ENCODE data around the gene FNIP2. TPM values are rescaled to one million over a fixed set of nuclear protein-coding genes. Genes with fewer than 3 reads are reported as not detected.
A peak's percentile ranks its signal among the peaks of the same experiment; 100 is the strongest.
"Not testable (repeated sequence)": the region's sequence is repeated elsewhere in the genome, so short reads cannot be mapped to it uniquely, and the experiment has no call there.

FNIP2 gene
- total and polyA plus RNA-seq, 2 donors (not counting 1 experiment from before 2014, with no cell fraction given): 16.9 to 36.8 TPM

GRCh38 chr4:158891256-158891655, 122.4 kb downstream of the FNIP2 start:
- Histone ChIP-seq H3K27me3 (ENCODE audit: control insufficient read depth, insufficient read depth, low read length) (no peaks in the 10 kb centered on the region), H3K9me3 (ENCODE audit: control insufficient read depth, insufficient read depth, low read depth, low read length) (no peaks in the 10 kb centered on the region), H4K20me1 (ENCODE audit: control insufficient read depth, extremely low read depth, insufficient read depth, low read length) (no peaks in the 10 kb centered on the region), H3K27ac (ENCODE audit: insufficient read depth, low read length) (no peak overlapping the region), H3K79me2 (ENCODE audit: control insufficient read depth, insufficient read depth, low read length) (no peaks in the 10 kb centered on the region), H3K4me1 (ENCODE audit: control insufficient read depth, extremely low read depth, insufficient read depth, low read length) (peaks cover 7% of the 10 kb centered on the region), H3K4me3 (replicated peaks in 1 of 4; ENCODE audit: control extremely low read depth in 1 of 4, insufficient read depth in 1 of 4, low read depth in 3 of 4, low read length in 4 of 4) (no peak overlapping the region), H3K4me2 (ENCODE audit: extremely low read depth, insufficient read depth, low read length) (no peak overlapping the region), H3K9ac (ENCODE audit: insufficient read depth, low read length) (no peak overlapping the region), H3K36me3 (ENCODE audit: control insufficient read depth, insufficient read depth, low read length) (no peaks in the 10 kb centered on the region), H2AFZ (ENCODE audit: low read length) (no peak overlapping the region)
- no peak for DNase-seq (ENCODE audit: low read depth in 2 of 2)
- TF ChIP-seq EZH2 (IDR thresholded peaks at IDR 0.05; ENCODE audit: low read length, missing control alignments) (no peak), CTCF (conservative IDR thresholded peaks at IDR 0.05 in 1 of 2, IDR thresholded peaks at IDR 0.05 in 1 of 2; ENCODE audit: low read depth in 1 of 2, low read length in 2 of 2) (no peak)

- Histone ChIP-seq H3K4me1 (ENCODE audit: control insufficient read depth, extremely low read depth, insufficient read depth, low read length) (peaks cover 7% of the 10 kb centered on the region), H3K79me2 (ENCODE audit: control insufficient read depth, insufficient read depth, low read length) (no peaks in the 10 kb centered on the region), H3K27ac (ENCODE audit: insufficient read depth, low read length) (no peak overlapping the region), H3K36me3 (ENCODE audit: control insufficient read depth, insufficient read depth, low read length) (no peaks in the 10 kb centered on the region), H2AFZ (ENCODE audit: low read length) (no peak overlapping the region), H4K20me1 (ENCODE audit: control insufficient read depth, extremely low read depth, insufficient read depth, low read length) (no peaks in the 10 kb centered on the region), H3K4me3 (replicated peaks in 1 of 4; ENCODE audit: control extremely low read depth in 1 of 4, insufficient read depth in 1 of 4, low read depth in 3 of 4, low read length in 4 of 4) (no peak overlapping the region), H3K27me3 (ENCODE audit: control insufficient read depth, insufficient read depth, low read length) (no peaks in the 10 kb centered on the region), H3K9ac (ENCODE audit: insufficient read depth, low read length) (no peak overlapping the region), H3K9me3 (ENCODE audit: control insufficient read depth, insufficient read depth, low read depth, low read length) (no peaks in the 10 kb centered on the region), H3K4me2 (ENCODE audit: extremely low read depth, insufficient read depth, low read length) (no peak overlapping the region)
- DNase-seq (ENCODE audit: low read depth in 2 of 2): no peak
- TF ChIP-seq CTCF (conservative IDR thresholded peaks at IDR 0.05 in 1 of 2, IDR thresholded peaks at IDR 0.05 in 1 of 2; ENCODE audit: low read depth in 1 of 2, low read length in 2 of 2) (no peak), EZH2 (IDR thresholded peaks at IDR 0.05; ENCODE audit: low read length, missing control alignments) (no peak)
These were observed 126.0 kb downstream of the FNIP2 start for GRCh38 chr4:158894826-158895225.

GRCh38 chr4:158895797-158896576, 127.2 kb downstream of the FNIP2 start:
- no peak overlapping the region for H3K9ac ChIP-seq (ENCODE audit: insufficient read depth, low read length)
- H4K20me1 ChIP-seq (ENCODE audit: control insufficient read depth, extremely low read depth, insufficient read depth, low read length): no peaks in the 10 kb centered on the region
- no peak overlapping the region for H3K4me3 ChIP-seq (replicated peaks in 1 of 4; ENCODE audit: control extremely low read depth in 1 of 4, insufficient read depth in 1 of 4, low read depth in 3 of 4, low read length in 4 of 4)
- no peak overlapping the region for H3K4me2 ChIP-seq (ENCODE audit: extremely low read depth, insufficient read depth, low read length)
- H3K9me3 ChIP-seq (ENCODE audit: control insufficient read depth, insufficient read depth, low read depth, low read length): no peaks in the 10 kb centered on the region
- no peak overlapping the region for H2AFZ ChIP-seq (ENCODE audit: low read length)
- H3K27ac ChIP-seq (ENCODE audit: insufficient read depth, low read length): no peak overlapping the region
- H3K79me2 ChIP-seq (ENCODE audit: control insufficient read depth, insufficient read depth, low read length): no peaks in the 10 kb centered on the region
- no peak for TF ChIP-seq EZH2 (IDR thresholded peaks at IDR 0.05; ENCODE audit: low read length, missing control alignments)
- no peaks in the 10 kb centered on the region for H3K36me3 ChIP-seq (ENCODE audit: control insufficient read depth, insufficient read depth, low read length)
- H3K27me3 ChIP-seq (ENCODE audit: control insufficient read depth, insufficient read depth, low read length): no peaks in the 10 kb centered on the region
- H3K4me1 ChIP-seq (ENCODE audit: control insufficient read depth, extremely low read depth, insufficient read depth, low read length): peaks cover 7% of the 10 kb centered on the region
- peak; percentile 25 to 30 for DNase-seq (ENCODE audit: low read depth in 2 of 2)

GRCh38 chr4:158896577-158897238, 127.9 kb downstream of the FNIP2 start:
- not testable (repeated sequence) for H3K4me1 ChIP-seq (ENCODE audit: control insufficient read depth, extremely low read depth, insufficient read depth, low read length); H4K20me1 ChIP-seq (ENCODE audit: control insufficient read depth, extremely low read depth, insufficient read depth, low read length); H3K36me3 ChIP-seq (ENCODE audit: control insufficient read depth, insufficient read depth, low read length); H3K79me2 ChIP-seq (ENCODE audit: control insufficient read depth, insufficient read depth, low read length); H3K4me2 ChIP-seq (ENCODE audit: extremely low read depth, insufficient read depth, low read length); DNase-seq (ENCODE audit: low read depth in 2 of 2); H3K4me3 ChIP-seq (replicated peaks in 1 of 4; ENCODE audit: control extremely low read depth in 1 of 4, insufficient read depth in 1 of 4, low read depth in 3 of 4, low read length in 4 of 4); H2AFZ ChIP-seq (ENCODE audit: low read length); H3K27me3 ChIP-seq (ENCODE audit: control insufficient read depth, insufficient read depth, low read length); H3K9me3 ChIP-seq (ENCODE audit: control insufficient read depth, insufficient read depth, low read depth, low read length); H3K9ac ChIP-seq (ENCODE audit: insufficient read depth, low read length); H3K27ac ChIP-seq (ENCODE audit: insufficient read depth, low read length)

- not testable (repeated sequence) for H3K36me3 ChIP-seq (ENCODE audit: control insufficient read depth, insufficient read depth, low read length); H3K4me2 ChIP-seq (ENCODE audit: extremely low read depth, insufficient read depth, low read length); H3K79me2 ChIP-seq (ENCODE audit: control insufficient read depth, insufficient read depth, low read length); DNase-seq (ENCODE audit: low read depth in 2 of 2); H3K4me3 ChIP-seq (replicated peaks in 1 of 4; ENCODE audit: control extremely low read depth in 1 of 4, insufficient read depth in 1 of 4, low read depth in 3 of 4, low read length in 4 of 4); H3K9ac ChIP-seq (ENCODE audit: insufficient read depth, low read length); H3K9me3 ChIP-seq (ENCODE audit: control insufficient read depth, insufficient read depth, low read depth, low read length); H3K27me3 ChIP-seq (ENCODE audit: control insufficient read depth, insufficient read depth, low read length); H4K20me1 ChIP-seq (ENCODE audit: control insufficient read depth, extremely low read depth, insufficient read depth, low read length); H3K27ac ChIP-seq (ENCODE audit: insufficient read depth, low read length); H2AFZ ChIP-seq (ENCODE audit: low read length)
- peaks cover 15% of the 10 kb centered on the region for H3K4me1 ChIP-seq (ENCODE audit: control insufficient read depth, extremely low read depth, insufficient read depth, low read length)
These were observed 131.6 kb downstream of the FNIP2 start for GRCh38 chr4:158900408-158900807.
